Testis (tissue), 2 donors: ENCODE data around the gene SLC17A6.

Experiments used
- POLR2A ChIP-seq: fragments of 450-650 bp; IDR thresholded peaks from one replicate; pipeline ENCODE4 v1.6.1; 2017; ENCODE audit warnings: antibody characterized with exemption, mild to moderate bottlenecking, moderate library complexity
- TF ChIP-seq, protein P1 (sequence below), 3 experiments: fragments of 450-650 bp in 2 of 3; fragments of 200-600 bp in 1 of 3; sonication (generic) in 1 of 3; IDR thresholded peaks; one replicate each; pipeline ENCODE4 v1.5.1; 2016 to 2019; ENCODE audit warnings: antibody characterized with exemption in 3 of 3, mild to moderate bottlenecking in 2 of 3, moderate library complexity in 1 of 3

DNA sequence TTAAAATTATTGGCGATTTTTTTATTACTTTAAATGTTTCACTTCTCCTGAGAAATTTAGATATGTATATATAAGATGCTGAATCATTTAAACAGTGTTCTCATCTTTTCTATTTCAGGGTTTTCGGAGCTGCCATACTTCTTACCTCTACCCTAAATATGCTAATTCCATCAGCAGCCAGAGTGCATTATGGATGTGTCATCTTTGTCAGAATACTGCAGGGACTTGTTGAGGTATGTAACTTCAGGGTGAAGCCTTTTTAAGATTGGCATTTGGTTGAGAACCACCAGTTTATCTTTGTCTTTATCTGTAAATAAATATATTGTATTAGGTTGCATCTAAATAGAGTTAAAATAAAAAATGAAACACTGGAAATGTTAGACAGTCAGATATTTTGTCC, 21.1 kb downstream of the SLC17A6 start:
- TF ChIP-seq, protein P1, sequence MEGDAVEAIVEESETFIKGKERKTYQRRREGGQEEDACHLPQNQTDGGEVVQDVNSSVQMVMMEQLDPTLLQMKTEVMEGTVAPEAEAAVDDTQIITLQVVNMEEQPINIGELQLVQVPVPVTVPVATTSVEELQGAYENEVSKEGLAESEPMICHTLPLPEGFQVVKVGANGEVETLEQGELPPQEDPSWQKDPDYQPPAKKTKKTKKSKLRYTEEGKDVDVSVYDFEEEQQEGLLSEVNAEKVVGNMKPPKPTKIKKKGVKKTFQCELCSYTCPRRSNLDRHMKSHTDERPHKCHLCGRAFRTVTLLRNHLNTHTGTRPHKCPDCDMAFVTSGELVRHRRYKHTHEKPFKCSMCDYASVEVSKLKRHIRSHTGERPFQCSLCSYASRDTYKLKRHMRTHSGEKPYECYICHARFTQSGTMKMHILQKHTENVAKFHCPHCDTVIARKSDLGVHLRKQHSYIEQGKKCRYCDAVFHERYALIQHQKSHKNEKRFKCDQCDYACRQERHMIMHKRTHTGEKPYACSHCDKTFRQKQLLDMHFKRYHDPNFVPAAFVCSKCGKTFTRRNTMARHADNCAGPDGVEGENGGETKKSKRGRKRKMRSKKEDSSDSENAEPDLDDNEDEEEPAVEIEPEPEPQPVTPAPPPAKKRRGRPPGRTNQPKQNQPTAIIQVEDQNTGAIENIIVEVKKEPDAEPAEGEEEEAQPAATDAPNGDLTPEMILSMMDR (IDR thresholded peaks at IDR 0.05): no peak
- no peak for TF ChIP-seq POLR2A
